Hepatocyte (in vitro differentiated cells): ENCODE results near the gene PTPRN2. TPM values are rescaled to one million over a fixed set of nuclear protein-coding genes. Genes with fewer than 3 reads are reported as not detected.

ENCODE experiments used
- DNase-seq: peaks from one replicate; pipeline ENCODE4 v3.0.0-alpha.2; 2016; ENCODE audit warnings: low spot score
- H2AFZ ChIP-seq: fragments of 200-600 bp; sonication (generic); 2 replicates; pipeline ENCODE4 v1.6.0; 2016; ENCODE audit warnings: antibody characterized with exemption, mild to moderate bottlenecking
- H3K27ac ChIP-seq: fragments of 200-600 bp; sonication (generic); 2 replicates; pipeline ENCODE4 v1.5.1; 2016; ENCODE audit warnings: mild to moderate bottlenecking
- H3K27me3 ChIP-seq: fragments of 200-600 bp; sonication (generic); 2 replicates; pipeline ENCODE4 v1.6.1; 2016
- H3K36me3 ChIP-seq: fragments of 200-600 bp; sonication (generic); replicated peaks from 2 replicates; pipeline ENCODE4 v1.5.1; 2016; ENCODE audit warnings: low read depth; ENCODE audit not compliant: insufficient read depth
- H3K4me1 ChIP-seq: fragments of 200-600 bp; sonication (generic); 2 replicates; pipeline ENCODE4 v1.5.1; 2016; ENCODE audit warnings: mild to moderate bottlenecking, moderate library complexity; ENCODE audit not compliant: insufficient read depth
- H3K4me2 ChIP-seq: fragments of 200-600 bp; sonication (generic); 2 replicates; pipeline ENCODE4 v1.6.0; 2016
- H3K4me3 ChIP-seq: fragments of 200-600 bp; sonication (generic); 2 replicates; pipeline ENCODE4 v1.5.1; 2016; ENCODE audit warnings: mild to moderate bottlenecking
- H3K79me2 ChIP-seq: fragments of 200-600 bp; sonication (generic); 2 replicates; pipeline ENCODE4 v1.6.0; 2017; ENCODE audit warnings: mild to moderate bottlenecking
- H3K9me2 ChIP-seq: fragments of 200-600 bp; sonication (generic); replicated peaks from 2 replicates; pipeline ENCODE4 v1.6.0; 2017; ENCODE audit warnings: mild to moderate bottlenecking; ENCODE audit not compliant: insufficient read depth
- H3K9me3 ChIP-seq: fragments of 200-600 bp; sonication (generic); 2 replicates; pipeline ENCODE4 v1.5.1; 2016; ENCODE audit warnings: low read depth, mild to moderate bottlenecking
- H4K20me1 ChIP-seq: fragments of 200-600 bp; sonication (generic); 2 replicates; pipeline ENCODE4 v1.6.0; 2016; ENCODE audit warnings: mild to moderate bottlenecking; ENCODE audit not compliant: insufficient read depth, poor library complexity, severe bottlenecking
- CTCF ChIP-seq: fragments of 200-600 bp; sonication (generic); IDR thresholded peaks from 2 replicates; pipeline ENCODE4 v1.5.1; 2016; ENCODE audit warnings: antibody characterized with exemption, mild to moderate bottlenecking; ENCODE audit not compliant: poor library complexity
- EZH2 ChIP-seq: fragments of 200-600 bp; sonication (generic); IDR thresholded peaks from 2 replicates; pipeline ENCODE4 v1.6.1; 2016; ENCODE audit warnings: antibody characterized with exemption, mild to moderate bottlenecking, borderline replicate concordance
- EZH2phosphoT487 ChIP-seq: fragments of 200-600 bp; sonication (generic); IDR thresholded peaks from one replicate; pipeline ENCODE4 v1.6.1; 2018; ENCODE audit warnings: antibody characterized with exemption, mild to moderate bottlenecking, low read depth, moderate library complexity; ENCODE audit not compliant: unreplicated experiment, severe bottlenecking
- WGBS: methylation state at CpG from one replicate; pipeline ENCODE4 v1.1.6; 2016; ENCODE audit warnings: low lambda C conversion rate; ENCODE audit errors: missing lambda C conversion rate; 5-methylcytosine and 5-hydroxymethylcytosine counted together
- polyA plus RNA-seq: library from polyadenylated mRNA; unstranded; fragments of >200 nt; fragmentation: Nextera tagmentation; extraction: Ambion mirVana; gene quantifications from 2 replicates; pipeline ENCODE4 v1.2.1, GENCODE V29; 2016
- total RNA-seq: library from RNA; depleted of rRNA; stranded (reverse); fragments of >200 nt; gene quantifications from 2 replicates; pipeline ENCODE4 v1.2.3, GENCODE V29; 2014

PTPRN2 gene
- total and polyA plus RNA-seq, 2 experiments from 2014 or later = 2.1 to 3.3 TPM

- Histone ChIP-seq H3K4me2 (no peak overlapping the region), H3K9me3 (no peaks in the 10 kb centered on the region), H3K36me3 (no peaks in the 10 kb centered on the region), H3K4me1 (no peaks in the 10 kb centered on the region), H3K27ac (no peak overlapping the region), H2AFZ (no peak overlapping the region), H3K27me3 (no peaks in the 10 kb centered on the region), H3K4me3 (no peak overlapping the region), H3K79me2 (no peaks in the 10 kb centered on the region), H3K9me2 (no peaks in the 10 kb centered on the region), H4K20me1 (no peaks in the 10 kb centered on the region)
- DNase-seq = no peak
- WGBS = 91% methylated on average over 11 of the region's 11 CpGs
- TF ChIP-seq EZH2phosphoT487 = no peak
- no peak for TF ChIP-seq CTCF
- TF ChIP-seq EZH2 = no peak
These were observed 741.4 kb downstream of the PTPRN2 start for GRCh38 chr7:157846271-157846670.

- no peaks in the 10 kb centered on the region for H3K27me3 ChIP-seq
- DNase-seq = no peak
- no peak overlapping the region for H2AFZ ChIP-seq
- no peaks in the 10 kb centered on the region for H3K36me3 ChIP-seq
- TF ChIP-seq EZH2 = no peak
- no peak for TF ChIP-seq CTCF
- TF ChIP-seq EZH2phosphoT487 = no peak
- H3K79me2 ChIP-seq = no peaks in the 10 kb centered on the region
- H3K4me2 ChIP-seq = no peak overlapping the region
- no peaks in the 10 kb centered on the region for H3K9me3 ChIP-seq
- H3K4me3 ChIP-seq = no peak overlapping the region
- no peaks in the 10 kb centered on the region for H3K4me1 ChIP-seq
- H3K27ac ChIP-seq = no peak overlapping the region
- H3K9me2 ChIP-seq = no peaks in the 10 kb centered on the region
- WGBS = 96% methylated on average over 21 of the region's 21 CpGs
- H4K20me1 ChIP-seq = no peaks in the 10 kb centered on the region
These were observed 742.3 kb downstream of the PTPRN2 start for GRCh38 chr7:157845203-157845835.

- no peak for DNase-seq
- WGBS = 95% methylated on average over 17 of the region's 17 CpGs
- Histone ChIP-seq H3K36me3 (no peaks in the 10 kb centered on the region), H3K79me2 (no peaks in the 10 kb centered on the region), H3K4me2 (no peak overlapping the region), H3K9me2 (no peaks in the 10 kb centered on the region), H3K27me3 (no peaks in the 10 kb centered on the region), H3K4me1 (no peaks in the 10 kb centered on the region), H3K27ac (no peak overlapping the region), H4K20me1 (no peaks in the 10 kb centered on the region), H3K4me3 (no peak overlapping the region), H2AFZ (no peak overlapping the region), H3K9me3 (no peaks in the 10 kb centered on the region)
- TF ChIP-seq EZH2 (no peak), EZH2phosphoT487 (no peak), CTCF (no peak)
These were observed 743.0 kb downstream of the PTPRN2 start for GRCh38 chr7:157844611-157845010.

- WGBS = 97% methylated on average over 9 of the region's 9 CpGs
- Histone ChIP-seq H3K4me1 (no peaks in the 10 kb centered on the region), H4K20me1 (no peaks in the 10 kb centered on the region), H3K9me2 (no peaks in the 10 kb centered on the region), H2AFZ (no peak overlapping the region), H3K27ac (no peak overlapping the region), H3K36me3 (no peaks in the 10 kb centered on the region), H3K4me3 (no peak overlapping the region), H3K9me3 (no peaks in the 10 kb centered on the region), H3K79me2 (no peaks in the 10 kb centered on the region), H3K27me3 (no peaks in the 10 kb centered on the region), H3K4me2 (no peak overlapping the region)
- no peak for DNase-seq
- TF ChIP-seq EZH2 (no peak), CTCF (no peak), EZH2phosphoT487 (no peak)
These were observed 743.5 kb downstream of the PTPRN2 start for GRCh38 chr7:157844141-157844540.
